WTC11 (cell line): ENCODE measurements around the gene CTIF.

Source experiments
- CTCF ChIP-seq: fragments of 200-600 bp; IDR thresholded peaks from 2 replicates; pipeline ENCODE4 v1.8.0; 2022; ENCODE audit warnings: antibody characterized with exemption
- KAT7 ChIP-seq: sonication (generic); formaldehyde crosslinking; IDR thresholded peaks from 2 replicates; pipeline ENCODE4 v1.8.1; 2023; ENCODE audit warnings: missing genetic modification reagents, mild to moderate bottlenecking, borderline replicate concordance
- TF ChIP-seq, protein P1 (sequence below): sonication (generic); formaldehyde crosslinking; IDR thresholded peaks from 2 replicates; pipeline ENCODE4 v1.8.0; 2022; ENCODE audit warnings: mild to moderate bottlenecking, missing genetic modification reagents
- TF ChIP-seq, protein P2 (sequence below): sonication (generic); formaldehyde crosslinking; IDR thresholded peaks from 2 replicates; pipeline ENCODE4 v1.8.1; 2022; ENCODE audit warnings: low read depth, mild to moderate bottlenecking, moderate library complexity, missing genetic modification reagents, borderline replicate concordance
- TF ChIP-seq, protein P3 (sequence below): sonication (generic); formaldehyde crosslinking; IDR thresholded peaks from 2 replicates; pipeline ENCODE4 v1.8.0; 2022; ENCODE audit warnings: mild to moderate bottlenecking, missing genetic modification reagents

- TF ChIP-seq KAT7 (CRISPR knock-in tag), result no peak
- TF ChIP-seq CTCF, result no peak
- TF ChIP-seq, protein P1, sequence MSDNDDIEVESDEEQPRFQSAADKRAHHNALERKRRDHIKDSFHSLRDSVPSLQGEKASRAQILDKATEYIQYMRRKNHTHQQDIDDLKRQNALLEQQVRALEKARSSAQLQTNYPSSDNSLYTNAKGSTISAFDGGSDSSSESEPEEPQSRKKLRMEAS (CRISPR knock-in tag), result no peak
- TF ChIP-seq, protein P2, sequence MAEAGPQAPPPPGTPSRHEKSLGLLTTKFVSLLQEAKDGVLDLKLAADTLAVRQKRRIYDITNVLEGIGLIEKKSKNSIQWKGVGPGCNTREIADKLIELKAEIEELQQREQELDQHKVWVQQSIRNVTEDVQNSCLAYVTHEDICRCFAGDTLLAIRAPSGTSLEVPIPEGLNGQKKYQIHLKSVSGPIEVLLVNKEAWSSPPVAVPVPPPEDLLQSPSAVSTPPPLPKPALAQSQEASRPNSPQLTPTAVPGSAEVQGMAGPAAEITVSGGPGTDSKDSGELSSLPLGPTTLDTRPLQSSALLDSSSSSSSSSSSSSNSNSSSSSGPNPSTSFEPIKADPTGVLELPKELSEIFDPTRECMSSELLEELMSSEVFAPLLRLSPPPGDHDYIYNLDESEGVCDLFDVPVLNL (CRISPR knock-in tag), result no peak
- TF ChIP-seq, protein P3, sequence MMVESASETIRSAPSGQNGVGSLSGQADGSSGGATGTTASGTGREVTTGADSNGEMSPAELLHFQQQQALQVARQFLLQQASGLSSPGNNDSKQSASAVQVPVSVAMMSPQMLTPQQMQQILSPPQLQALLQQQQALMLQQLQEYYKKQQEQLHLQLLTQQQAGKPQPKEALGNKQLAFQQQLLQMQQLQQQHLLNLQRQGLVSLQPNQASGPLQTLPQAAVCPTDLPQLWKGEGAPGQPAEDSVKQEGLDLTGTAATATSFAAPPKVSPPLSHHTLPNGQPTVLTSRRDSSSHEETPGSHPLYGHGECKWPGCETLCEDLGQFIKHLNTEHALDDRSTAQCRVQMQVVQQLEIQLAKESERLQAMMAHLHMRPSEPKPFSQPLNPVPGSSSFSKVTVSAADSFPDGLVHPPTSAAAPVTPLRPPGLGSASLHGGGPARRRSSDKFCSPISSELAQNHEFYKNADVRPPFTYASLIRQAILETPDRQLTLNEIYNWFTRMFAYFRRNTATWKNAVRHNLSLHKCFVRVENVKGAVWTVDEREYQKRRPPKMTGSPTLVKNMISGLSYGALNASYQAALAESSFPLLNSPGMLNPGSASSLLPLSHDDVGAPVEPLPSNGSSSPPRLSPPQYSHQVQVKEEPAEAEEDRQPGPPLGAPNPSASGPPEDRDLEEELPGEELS (CRISPR knock-in tag), result no peak
Observed at GRCh38 chr18:48887294-48887904, 348.6 kb downstream of the CTIF start.
